GM19025 (cell line): ENCODE measurements around the gene LRP8.

Source experiments
- ATAC-seq: cut with Tn5 transposase; IDR thresholded peaks from one replicate; pipeline ENCODE4 v1.9.1; 2021; ENCODE audit warnings: mild to moderate bottlenecking, low read depth, moderate library complexity; ENCODE audit not compliant: unreplicated experiment

The LRP8 gene

DNA sequence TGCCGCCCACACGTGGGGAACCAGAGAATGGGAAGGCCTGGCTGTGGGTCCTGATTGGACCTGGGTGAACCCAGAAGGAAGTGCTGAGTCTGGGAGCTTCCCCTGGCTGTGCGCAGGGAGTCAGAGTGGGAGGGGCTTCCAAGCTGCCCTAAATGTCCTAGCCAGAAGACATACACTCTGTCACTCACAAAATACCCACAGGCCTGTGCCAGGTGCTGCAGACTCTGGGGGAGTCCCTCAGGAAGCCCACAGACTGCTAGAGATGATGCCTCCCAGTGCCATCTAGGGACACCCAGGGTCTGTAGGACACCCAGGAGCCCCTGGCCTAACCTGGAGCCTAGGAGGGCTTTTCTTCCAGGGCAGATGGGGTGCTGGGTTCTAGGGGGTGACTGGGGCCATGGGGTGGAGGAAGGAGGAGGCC lies 33.7 kb upstream of the LRP8 start:
- ATAC-seq, result no peak

DNA sequence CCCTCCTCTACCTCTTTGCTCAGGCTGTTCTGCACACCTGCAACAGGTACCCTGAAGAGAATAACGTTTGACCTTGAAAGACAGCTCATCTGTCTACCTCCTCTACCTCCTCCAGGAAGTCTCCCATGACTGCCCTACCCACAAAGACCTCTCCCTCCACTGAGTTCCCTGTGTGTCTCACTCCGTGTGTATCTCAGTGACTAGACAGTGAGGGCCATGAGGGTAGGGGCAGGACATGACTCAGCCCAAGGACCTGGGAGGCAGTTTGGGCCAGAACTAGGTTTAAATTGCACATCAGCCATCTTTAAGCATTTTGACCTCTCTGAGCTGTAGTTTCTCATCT lies 32.0 kb upstream of the LRP8 start:
- ATAC-seq, result no peak

DNA sequence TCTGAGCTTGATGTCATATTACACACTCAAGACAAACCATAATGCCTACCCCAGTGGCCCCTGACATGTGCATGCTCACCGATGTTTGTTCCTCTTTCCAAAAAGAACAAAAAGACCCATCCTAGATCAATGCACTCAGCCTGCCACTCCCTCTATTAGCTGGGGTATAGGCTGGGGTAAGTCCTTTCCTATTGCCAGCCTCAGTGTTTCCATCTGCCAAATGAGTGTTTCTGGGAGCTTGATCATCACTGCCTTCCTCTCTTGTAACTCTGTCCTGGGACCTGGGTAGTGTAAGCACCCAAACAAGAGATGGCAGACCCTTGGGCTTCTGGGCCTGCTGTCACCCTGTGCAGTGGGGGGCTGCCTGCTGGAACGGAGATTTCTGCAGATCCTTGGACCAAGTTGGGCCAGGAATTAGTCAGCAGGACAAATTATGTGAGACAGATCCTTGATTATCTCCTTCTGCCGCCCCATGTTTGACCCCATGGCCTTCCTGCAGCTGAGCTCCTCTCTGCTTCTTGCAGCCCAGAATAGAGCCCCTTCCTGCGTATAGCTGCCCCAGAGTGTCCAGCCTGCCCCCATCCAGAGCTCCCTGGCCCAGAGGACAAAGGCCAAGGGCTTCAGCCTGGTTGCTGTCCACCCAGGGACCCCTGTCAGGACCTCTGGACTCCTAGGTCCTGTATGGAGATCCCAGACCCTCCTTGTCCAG lies 31.5 kb upstream of the LRP8 start:
- ATAC-seq, result no peak

DNA sequence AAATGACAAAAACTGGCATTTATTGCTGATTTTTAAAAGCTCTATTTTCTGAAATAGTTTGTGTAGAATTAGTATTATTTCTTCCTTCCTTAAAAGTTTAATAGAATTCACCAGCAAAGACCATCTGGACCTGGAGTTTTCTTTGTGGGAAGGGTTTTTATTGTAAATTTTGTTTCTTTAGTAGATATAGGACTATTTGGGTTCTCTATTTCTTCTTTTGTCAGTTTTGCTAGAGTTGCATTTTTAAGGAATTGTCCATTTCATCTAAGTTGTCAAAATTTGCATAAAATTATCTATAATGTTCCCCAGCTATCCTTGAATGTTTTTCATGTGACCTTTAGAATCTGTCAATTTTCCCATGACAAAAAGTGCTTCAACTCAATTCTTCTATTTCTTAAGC lies 28.8 kb upstream of the LRP8 start:
- no peak for ATAC-seq

DNA sequence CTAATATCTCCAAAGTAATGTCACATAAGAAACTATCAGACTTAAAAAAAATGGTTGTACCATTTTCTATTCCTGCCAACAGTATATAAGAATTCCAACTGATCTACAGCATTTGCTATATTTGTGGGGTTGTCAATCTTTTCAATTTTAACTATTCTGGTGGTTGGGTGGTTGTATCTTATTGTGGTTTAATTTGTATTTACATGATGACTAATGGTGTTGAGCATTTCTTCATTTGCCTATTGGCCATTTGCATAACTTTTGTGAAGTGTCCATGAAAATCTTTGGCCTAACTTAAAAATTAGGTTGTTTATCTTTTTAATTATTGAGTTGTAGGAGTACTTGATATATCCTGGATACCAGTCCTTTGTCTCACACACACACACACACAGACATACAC lies 26.2 kb upstream of the LRP8 start:
- no peak for ATAC-seq

DNA sequence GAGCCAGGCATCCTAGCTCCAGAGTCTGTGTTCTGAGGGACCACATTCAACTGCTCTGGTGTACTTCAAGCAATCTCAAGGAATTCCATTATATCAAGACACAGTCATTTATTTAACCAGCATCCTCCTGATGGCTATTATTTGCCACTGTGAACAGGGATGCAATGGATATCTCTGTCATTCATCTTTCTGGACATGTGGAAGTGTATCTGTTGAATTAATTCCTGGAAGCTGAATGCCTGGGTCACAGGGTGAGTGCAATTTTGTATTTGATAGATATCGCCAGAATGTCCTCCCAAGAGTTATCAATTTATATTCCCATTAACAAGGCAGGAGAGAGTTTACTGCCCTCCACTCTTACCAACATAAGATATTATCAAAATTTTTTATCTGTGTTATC lies 24.7 kb upstream of the LRP8 start:
- ATAC-seq, result no peak

DNA sequence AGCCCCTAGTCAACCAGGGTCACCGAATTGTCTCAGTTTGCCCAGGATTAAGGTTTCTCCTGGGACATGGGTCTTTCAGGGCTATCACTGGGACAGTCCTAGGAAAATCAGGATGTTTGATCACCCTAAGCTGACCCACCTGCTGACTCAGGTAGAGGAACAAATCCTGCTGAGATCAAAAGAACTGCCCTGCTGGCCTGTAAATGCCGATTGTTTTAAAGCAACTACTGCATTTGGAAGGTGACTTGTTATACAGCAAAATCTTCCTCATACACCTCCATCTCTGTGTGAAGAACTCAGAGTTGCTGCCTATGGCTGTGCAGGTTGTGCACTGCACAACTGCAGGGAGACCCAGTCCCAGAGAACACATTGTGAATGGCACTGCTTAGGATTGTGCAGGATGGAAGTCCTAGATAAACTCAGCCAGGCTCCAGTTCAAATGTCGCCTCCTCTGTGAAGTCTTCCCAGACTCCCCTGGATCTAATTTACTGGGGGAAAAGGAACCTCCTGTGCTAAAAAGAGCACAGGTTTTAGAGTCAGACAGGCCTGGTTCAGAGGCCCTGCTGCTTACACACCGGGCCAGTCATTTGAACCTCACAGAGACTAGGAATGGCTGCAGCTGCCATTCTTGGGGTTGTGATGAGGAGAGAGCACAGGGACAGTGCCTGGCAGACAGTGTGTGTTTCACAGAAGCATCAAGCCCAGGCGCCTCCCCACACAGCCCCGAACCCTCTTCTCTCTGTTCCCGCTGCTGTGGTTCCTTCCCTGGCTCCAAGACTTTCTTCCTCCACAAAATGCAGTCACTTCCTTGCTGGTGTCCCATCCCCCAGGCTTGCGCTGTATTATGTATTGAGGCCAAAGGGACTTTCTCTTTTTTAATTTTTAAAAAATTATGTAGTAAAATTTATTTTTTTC lies 23.2 kb upstream of the LRP8 start:
- no peak for ATAC-seq

DNA sequence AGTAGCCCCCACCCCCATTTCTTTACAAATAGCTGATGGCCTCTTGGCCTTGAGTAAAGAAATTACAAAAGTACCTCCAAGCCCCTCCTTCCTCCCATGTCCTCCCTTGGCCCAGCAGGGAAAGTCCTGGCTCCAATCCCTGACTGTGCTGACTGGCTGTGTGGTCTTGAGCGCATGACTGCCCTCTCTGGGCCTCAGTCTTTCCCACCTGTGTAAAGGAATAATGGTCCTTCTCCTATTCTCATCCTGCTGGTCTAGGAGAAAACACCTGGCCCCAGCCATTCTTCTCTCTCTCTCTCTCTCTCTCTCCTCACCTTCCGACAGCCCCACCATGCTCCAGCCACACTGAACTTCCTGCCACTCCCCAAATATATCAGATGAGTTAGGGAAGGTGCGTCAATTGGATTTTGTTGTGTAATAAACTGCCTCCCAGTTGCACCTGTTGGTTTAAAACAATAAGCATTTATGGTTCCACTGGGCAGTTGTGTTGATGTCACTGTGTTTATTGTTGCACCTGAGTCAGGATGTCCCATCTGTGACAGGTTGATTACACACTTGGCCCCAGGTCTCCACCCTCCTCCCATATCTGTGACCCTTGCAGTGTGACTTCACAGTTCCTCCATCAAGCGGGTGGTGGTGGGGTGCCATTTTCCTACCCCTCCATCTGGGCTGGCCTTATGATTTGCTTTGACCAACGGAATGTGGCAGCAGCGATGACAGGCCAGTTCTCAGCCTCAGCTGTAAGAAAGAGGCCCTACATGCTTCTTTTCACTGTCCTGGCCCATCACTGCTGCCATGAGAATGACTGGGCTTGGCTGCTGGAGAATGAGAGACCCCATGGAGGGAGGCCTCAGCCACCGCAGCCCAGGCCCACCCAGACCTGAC lies 22.3 kb upstream of the LRP8 start:
- ATAC-seq, result no peak

DNA sequence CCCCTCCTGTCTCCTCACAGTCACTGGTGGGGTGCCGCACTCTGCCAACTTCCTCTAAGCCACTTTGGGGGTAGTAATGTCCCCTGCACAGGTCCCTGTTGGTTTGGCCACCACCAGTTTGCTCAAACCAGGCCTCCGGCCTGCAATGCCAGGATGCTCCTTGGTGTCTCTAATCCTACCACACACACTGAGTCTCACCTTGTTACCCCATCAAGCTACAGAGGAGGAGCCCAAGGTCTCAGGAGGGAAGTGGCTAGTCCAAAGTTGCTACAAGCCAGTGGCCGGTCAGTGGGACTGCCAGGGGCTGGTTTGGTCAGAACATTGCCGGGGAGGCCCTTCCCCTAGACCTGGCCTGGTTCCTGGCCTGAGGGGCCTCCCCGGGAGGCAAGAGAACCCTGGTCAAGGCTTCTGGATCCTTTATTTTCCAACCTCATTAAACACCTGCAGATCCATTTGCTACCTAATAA lies 21.5 kb upstream of the LRP8 start:
- ATAC-seq, result no peak

DNA sequence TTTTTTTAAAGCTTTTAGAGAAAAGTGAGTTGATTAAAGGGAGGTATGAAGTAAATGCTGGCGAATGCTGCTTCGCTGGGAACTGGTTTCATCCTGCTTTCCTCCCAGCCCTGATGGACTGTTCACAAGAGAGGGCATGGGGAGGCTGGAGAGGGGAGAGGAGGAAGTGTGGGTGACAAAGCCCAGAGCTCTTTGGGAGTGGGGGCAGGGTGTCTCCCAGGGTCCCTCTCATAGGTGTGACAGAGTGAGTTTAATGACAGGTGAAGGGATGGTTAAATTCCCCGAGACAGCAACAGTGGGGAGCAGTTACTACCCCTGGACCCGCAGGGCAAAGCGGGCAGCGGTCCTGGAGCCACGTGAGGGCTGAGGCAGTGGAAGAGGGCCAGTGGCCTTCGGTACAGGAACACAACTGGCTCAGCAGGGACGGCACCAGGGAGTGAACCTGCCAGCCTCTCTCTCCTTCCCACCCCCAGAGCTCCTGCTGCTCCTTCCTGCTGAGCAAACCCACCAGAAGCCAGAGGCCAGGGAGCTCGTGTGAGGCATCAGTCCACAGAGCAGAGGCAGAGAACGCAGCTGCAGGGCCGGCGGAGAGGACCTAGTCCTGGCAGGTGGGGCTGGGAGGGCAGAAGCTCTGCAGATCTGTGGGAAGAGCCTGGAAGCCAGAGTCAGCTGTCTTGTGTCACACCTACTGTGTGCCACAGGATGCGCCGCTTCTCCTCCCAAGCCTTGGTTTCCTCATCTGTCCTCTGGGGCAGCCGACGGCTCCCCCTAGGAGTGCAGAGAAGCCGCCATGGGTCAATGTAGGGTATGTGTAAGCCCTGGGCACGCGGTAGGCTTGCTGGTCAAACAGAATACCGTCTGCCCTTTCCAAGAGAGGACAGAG lies 20.9 kb upstream of the LRP8 start:
- ATAC-seq, result no peak

DNA sequence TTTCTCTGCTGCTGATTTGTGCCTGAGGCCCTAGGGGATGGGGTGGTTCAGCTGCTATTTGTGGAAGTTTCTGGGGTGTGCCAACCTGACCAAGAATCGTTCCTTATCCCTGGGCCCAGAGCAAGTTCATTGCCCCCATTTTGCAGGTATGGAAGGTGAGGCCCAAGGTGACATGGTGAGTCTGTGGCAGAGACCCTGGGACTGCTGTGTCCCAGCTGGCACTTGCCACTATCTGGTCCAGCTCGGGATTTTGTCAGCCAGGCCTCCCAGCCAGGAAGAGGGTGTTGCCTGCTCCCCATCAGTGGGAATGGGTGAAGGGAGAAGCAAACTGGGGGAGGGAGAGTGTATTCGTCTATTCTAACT lies 18.9 kb upstream of the LRP8 start:
- ATAC-seq, result no peak

DNA sequence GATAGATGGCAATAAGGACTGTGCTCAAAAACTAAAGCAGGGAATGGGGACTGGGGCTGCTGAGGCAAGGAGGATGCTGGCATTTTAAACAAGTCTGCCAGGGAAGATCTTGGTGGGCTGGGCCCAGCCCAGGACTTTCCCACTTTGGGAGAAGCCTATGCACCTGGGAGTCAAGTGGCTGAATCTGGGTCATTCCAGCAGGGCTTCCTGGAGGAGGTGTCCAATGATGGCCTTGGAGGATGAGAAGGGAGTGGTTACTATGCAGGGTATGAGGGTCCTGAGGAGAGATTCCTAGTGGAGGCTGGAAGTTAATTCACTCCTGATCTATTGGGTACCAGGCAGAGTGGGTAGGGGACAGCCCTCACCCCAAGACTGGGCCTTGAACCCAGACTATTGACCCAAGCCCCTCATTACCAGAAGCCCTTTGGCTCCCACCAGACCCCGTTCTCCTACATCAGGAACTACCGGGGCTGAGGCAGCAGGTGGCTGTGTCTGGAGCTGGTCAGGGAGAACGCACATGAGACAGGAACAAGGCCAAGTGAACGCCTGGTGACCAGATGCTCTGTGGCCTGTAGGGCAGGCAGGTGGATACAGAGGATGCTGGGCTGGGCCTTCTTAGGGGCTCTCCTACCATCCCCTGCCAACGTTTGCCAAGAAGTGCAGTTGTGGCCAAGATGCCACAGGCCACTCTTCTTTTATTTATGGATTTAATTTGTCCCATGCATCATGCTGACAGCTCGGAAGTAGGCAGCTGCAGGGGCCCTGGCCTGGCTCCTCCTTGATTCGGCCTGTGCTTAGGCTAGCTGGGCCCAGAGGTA lies 18.3 kb upstream of the LRP8 start:
- ATAC-seq, result no peak

DNA sequence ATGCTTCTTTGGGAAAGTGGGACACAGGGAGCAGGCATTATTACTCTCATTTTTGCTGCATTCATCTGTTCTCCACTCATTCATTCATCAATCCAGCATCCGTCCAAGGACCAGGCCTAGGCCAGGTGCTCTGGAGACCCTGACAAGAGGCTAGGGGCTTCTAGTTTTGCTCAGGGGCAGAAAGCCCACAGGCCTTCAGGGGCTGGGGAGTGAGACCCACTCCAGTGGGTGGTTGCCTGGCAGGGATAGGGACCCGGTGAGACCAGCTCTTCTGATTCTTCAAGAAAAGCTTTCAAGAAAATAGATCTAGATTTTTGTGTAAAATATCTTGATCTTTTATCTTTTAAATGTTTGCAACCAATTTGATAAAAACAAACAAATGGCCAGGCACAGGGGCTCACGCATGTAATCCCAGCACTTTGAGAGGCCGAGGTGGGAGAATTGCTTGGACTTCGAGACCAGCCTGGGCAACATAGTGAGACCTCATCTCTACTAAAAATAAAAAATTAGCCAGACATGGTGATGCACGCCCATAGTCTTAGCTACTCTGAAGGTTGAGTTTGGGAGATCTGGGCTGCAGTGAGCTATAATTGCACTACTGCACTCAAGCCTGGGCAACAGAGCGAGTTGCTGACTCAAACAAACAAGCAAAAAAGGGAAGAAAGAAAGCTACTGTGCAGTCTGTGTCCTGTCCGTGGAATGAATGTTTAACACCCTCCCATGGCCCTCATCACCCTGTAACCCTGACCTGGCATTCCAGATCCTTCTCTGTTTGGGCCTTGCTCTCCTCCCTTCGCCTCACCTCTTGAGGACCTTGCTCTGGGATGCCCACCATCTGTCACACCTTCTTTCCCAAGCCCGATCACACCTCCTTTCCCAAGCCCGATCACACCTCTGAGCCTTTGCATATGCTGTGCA lies 17.3 kb upstream of the LRP8 start:
- ATAC-seq, result peak; percentile 85

DNA sequence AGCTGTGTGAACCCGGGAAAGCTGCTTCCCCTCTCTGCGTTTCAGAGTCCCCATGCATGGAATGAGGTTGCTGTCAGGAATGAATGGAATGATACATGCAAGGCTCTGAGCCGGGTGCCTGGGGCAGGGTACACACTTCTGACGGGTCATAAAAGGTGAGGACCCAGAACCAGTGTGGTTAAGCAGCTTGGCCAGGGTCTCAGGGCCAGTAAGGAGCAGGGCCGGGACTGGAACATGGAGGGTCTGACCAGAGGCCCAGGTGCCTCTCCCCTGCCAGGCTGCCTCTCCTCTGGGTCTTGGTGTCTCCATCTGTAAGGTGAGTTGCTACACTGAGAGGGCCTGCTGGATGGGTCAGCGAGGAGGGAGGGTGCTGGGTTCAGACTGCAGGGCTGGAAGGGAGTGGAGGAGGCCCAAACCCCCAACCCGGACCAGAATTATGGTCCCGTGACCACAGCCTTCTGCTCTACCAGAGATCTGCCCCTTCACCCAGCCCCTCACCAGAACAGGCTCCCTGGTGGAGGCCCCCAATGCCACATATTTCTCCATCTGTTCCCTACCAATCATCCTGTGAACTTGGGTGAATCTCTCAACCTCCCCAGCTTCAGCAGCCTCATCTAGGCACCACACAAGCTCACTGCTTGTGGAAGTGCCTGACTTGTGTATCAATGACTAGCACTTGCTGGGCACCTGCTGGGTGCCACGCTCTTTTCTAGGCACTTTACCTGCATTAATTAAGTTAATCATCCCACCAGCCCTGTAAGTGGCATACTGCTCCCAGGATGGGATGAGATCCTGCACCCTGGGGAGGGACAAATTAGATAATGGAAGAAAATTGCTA lies 16.2 kb upstream of the LRP8 start:
- no peak for ATAC-seq

DNA sequence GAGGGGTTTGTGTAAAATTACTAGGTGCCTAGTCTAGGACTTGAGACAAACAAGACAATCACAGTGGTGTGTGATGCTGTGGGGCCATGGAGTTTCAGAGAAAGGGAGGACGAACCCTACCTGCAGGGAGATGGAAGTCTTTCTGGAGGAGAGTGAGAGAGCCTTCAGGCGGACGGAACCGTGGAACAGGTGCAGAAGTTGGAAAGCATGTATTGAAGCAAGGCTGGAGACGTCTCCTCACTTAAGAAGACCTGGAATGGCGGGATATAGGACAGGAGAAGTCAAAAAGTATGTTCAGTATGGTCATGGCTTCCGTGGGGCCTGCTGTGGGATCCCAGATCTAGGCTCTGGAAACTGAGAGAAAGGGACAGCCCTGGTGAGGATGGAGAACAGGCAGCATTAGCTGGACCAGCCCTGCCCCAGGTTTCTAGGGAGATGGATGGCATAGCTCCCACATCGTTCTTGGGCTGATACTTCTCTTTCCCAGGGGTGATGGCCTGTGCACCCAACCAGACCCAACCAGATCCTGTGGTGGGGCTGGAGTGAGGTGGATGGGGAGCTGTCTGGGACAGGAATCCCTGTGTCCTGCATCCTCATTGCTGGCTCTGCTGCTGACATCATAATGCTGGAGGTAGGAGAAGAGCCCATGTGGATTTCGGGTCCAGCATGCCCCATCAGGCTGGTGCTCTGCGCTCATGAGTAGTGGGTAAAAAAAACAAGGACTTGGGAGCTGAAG lies 15.0 kb upstream of the LRP8 start:
- ATAC-seq, result no peak

DNA sequence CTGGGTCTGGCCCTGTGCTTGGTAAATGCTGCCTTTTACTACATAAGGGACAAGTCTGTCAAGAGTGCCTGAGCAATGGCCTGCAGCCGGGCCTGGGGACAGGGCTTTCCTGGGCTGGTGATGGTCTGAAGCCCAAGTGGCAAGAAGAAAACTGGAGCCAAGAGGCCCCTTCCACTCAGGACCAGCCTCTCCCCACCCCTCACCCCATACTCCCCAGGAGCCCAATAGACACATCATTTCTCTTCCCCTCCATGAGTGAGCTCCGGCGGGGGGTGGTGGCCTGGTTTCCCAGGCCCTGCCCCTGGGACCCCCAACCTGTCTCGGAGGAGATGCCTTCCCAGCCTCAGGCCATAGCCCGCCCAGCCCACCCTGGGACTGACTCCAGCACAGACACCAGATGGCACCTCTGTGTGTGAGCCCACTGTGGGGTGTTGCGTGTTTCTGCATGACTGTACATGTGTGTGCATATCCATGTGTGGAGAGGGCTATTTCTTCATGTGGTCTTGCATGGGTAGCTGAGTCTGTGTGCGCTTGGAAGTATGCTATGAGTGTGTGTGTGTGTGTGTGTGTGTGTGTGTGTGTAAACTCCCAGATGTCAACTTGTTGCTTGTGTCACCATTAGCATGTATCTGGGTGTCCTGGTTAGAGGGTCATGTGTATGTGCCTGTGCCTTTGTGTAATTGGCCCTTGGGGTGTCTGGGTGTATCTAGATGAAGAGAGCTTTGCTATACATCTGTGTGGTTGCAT lies 14.3 kb upstream of the LRP8 start:
- ATAC-seq, result no peak
